ENCODE data around the gene ALCAM. TPM values are rescaled to one million over a fixed set of nuclear protein-coding genes. Genes with fewer than 3 reads are reported as not detected.
A peak's percentile ranks its signal among the peaks of the same experiment; 100 is the strongest.
"Not testable (repeated sequence)": the region's sequence is repeated elsewhere in the genome, so short reads cannot be mapped to it uniquely, and the experiment has no call there.

The ALCAM gene
- total RNA-seq, 1 experiment from 2014 or later = 36.8 TPM

GRCh38 chr3:105402287-105402801, 35.6 kb downstream of the ALCAM start:
- ChIA-PET POLR2A (ENCODE audit: low non-redundant PET) (no interaction called here), CTCF (no interaction called here)
- peak; percentile 71 for DNase-seq (ENCODE audit: low spot score)
- no TSS peak for BruUV-seq (replicated peaks)
- no peak for TF ChIP-seq EZH2 (IDR thresholded peaks at IDR 0.05; ENCODE audit: borderline replicate concordance, low read depth, low read length, poor library complexity, severe bottlenecking)
- no peak for TF ChIP-seq CTCF (conservative IDR thresholded peaks at IDR 0.05; ENCODE audit: low read depth, low read length)
- H3K4me3 ChIP-seq (ENCODE audit: low read depth, low read length, poor library complexity, severe bottlenecking) = no peak overlapping the region
- H3K36me3 ChIP-seq (ENCODE audit: insufficient read depth, low read length, poor library complexity, severe bottlenecking) = no peaks in the 10 kb centered on the region
- no peaks in the 10 kb centered on the region for H3K9me3 ChIP-seq (ENCODE audit: low read depth, low read length, poor library complexity, severe bottlenecking)
- no peak overlapping the region for H3K27ac ChIP-seq (ENCODE audit: low read depth, low read length, poor library complexity, severe bottlenecking)
- intact Hi-C loops (cut with micrococcal nuclease; ENCODE audit: unreplicated experiment) = no loop called here
- H3K4me1 ChIP-seq (ENCODE audit: insufficient read depth, low read length, poor library complexity, severe bottlenecking) = peaks cover 4% of the 10 kb centered on the region
- no peaks in the 10 kb centered on the region for H3K27me3 ChIP-seq (replicated peaks; ENCODE audit: insufficient read depth, low read depth, low read length, poor library complexity)

GRCh38 chr3:105403034-105403433, 36.3 kb downstream of the ALCAM start:
- H3K27ac ChIP-seq (ENCODE audit: low read depth, low read length, poor library complexity, severe bottlenecking); H3K9me3 ChIP-seq (ENCODE audit: low read depth, low read length, poor library complexity, severe bottlenecking); intact Hi-C loops (cut with micrococcal nuclease; ENCODE audit: unreplicated experiment); H3K4me3 ChIP-seq (ENCODE audit: low read depth, low read length, poor library complexity, severe bottlenecking); H3K36me3 ChIP-seq (ENCODE audit: insufficient read depth, low read length, poor library complexity, severe bottlenecking); POLR2A ChIA-PET (ENCODE audit: low non-redundant PET); BruUV-seq (replicated peaks); H3K4me1 ChIP-seq (ENCODE audit: insufficient read depth, low read length, poor library complexity, severe bottlenecking); H3K27me3 ChIP-seq (replicated peaks; ENCODE audit: insufficient read depth, low read depth, low read length, poor library complexity); DNase-seq (ENCODE audit: low spot score): not testable (repeated sequence)
- CTCF ChIA-PET = interaction anchor here (0.6 kb wide), 1 partner anchor 34 kb away, joined by 20 read pairs; no protein-coding TSS in a partner anchor

- no peak for DNase-seq (ENCODE audit: low spot score)
- H3K27me3 ChIP-seq (replicated peaks; ENCODE audit: insufficient read depth, low read depth, low read length, poor library complexity) = no peaks in the 10 kb centered on the region
- ChIA-PET POLR2A (ENCODE audit: low non-redundant PET) (no interaction called here), CTCF (no interaction called here)
- H3K36me3 ChIP-seq (ENCODE audit: insufficient read depth, low read length, poor library complexity, severe bottlenecking) = no peaks in the 10 kb centered on the region
- H3K27ac ChIP-seq (ENCODE audit: low read depth, low read length, poor library complexity, severe bottlenecking) = no peak overlapping the region
- no peaks in the 10 kb centered on the region for H3K9me3 ChIP-seq (ENCODE audit: low read depth, low read length, poor library complexity, severe bottlenecking)
- H3K4me1 ChIP-seq (ENCODE audit: insufficient read depth, low read length, poor library complexity, severe bottlenecking) = peaks cover 4% of the 10 kb centered on the region
- BruUV-seq (replicated peaks) = no TSS peak
- no peak overlapping the region for H3K4me3 ChIP-seq (ENCODE audit: low read depth, low read length, poor library complexity, severe bottlenecking)
- TF ChIP-seq EZH2 (IDR thresholded peaks at IDR 0.05; ENCODE audit: borderline replicate concordance, low read depth, low read length, poor library complexity, severe bottlenecking) = no peak
- no peak for TF ChIP-seq CTCF (conservative IDR thresholded peaks at IDR 0.05; ENCODE audit: low read depth, low read length)
- intact Hi-C loops (cut with micrococcal nuclease; ENCODE audit: unreplicated experiment) = no loop called here
These were observed 39.6 kb downstream of the ALCAM start for GRCh38 chr3:105406268-105406667.

GRCh38 chr3:105409364-105409763, 42.7 kb downstream of the ALCAM start:
- Histone ChIP-seq H3K27ac (ENCODE audit: low read depth, low read length, poor library complexity, severe bottlenecking) (no peak overlapping the region), H3K36me3 (ENCODE audit: insufficient read depth, low read length, poor library complexity, severe bottlenecking) (no peaks in the 10 kb centered on the region), H3K9me3 (ENCODE audit: low read depth, low read length, poor library complexity, severe bottlenecking) (no peaks in the 10 kb centered on the region), H3K4me1 (ENCODE audit: insufficient read depth, low read length, poor library complexity, severe bottlenecking) (no peaks in the 10 kb centered on the region), H3K27me3 (replicated peaks; ENCODE audit: insufficient read depth, low read depth, low read length, poor library complexity) (no peaks in the 10 kb centered on the region), H3K4me3 (ENCODE audit: low read depth, low read length, poor library complexity, severe bottlenecking) (no peak overlapping the region)
- intact Hi-C loops (cut with micrococcal nuclease; ENCODE audit: unreplicated experiment) = no loop called here
- ChIA-PET CTCF (no interaction called here), POLR2A (ENCODE audit: low non-redundant PET) (no interaction called here)
- DNase-seq (ENCODE audit: low spot score) = no peak
- BruUV-seq (replicated peaks) = no TSS peak
- no peak for TF ChIP-seq EZH2 (IDR thresholded peaks at IDR 0.05; ENCODE audit: borderline replicate concordance, low read depth, low read length, poor library complexity, severe bottlenecking)
- TF ChIP-seq CTCF (conservative IDR thresholded peaks at IDR 0.05; ENCODE audit: low read depth, low read length) = no peak
